HG03457 (cell line): ENCODE results near the gene CCDC102A.
"Not testable (repeated sequence)": the region's sequence is repeated elsewhere in the genome, so short reads cannot be mapped to it uniquely, and the experiment has no call there.

Source experiments
- ATAC-seq: cut with Tn5 transposase; IDR thresholded peaks from one replicate; pipeline ENCODE4 v1.9.1; 2021; ENCODE audit warnings: moderate number of reproducible peaks; ENCODE audit not compliant: unreplicated experiment

The CCDC102A gene

GRCh38 chr16:57536306-57537193 lies at the start of gene CCDC102A:
Gene CCDC102A, minus strand, starts transcription at chr16:57536571. Its CDS starts 7,394 bp downstream, at chr16:57529177.
- ATAC-seq = peak; percentile 4

- ATAC-seq = no peak
Observed at GRCh38 chr16:57585051-57585687, 48.8 kb upstream of the CCDC102A start.

GRCh38 chr16:57579361-57579665 lies 42.9 kb upstream of the CCDC102A start:
- ATAC-seq = no peak

- ATAC-seq = no peak
Observed at GRCh38 chr16:57578521-57579360, 42.4 kb upstream of the CCDC102A start.

GRCh38 chr16:57577691-57578224 lies 41.4 kb upstream of the CCDC102A start:
- ATAC-seq = no peak

- no peak for ATAC-seq
Observed at GRCh38 chr16:57577214-57577613, 40.8 kb upstream of the CCDC102A start.

GRCh38 chr16:57576429-57576870 lies 40.1 kb upstream of the CCDC102A start:
- ATAC-seq = peak; percentile 57

- ATAC-seq = no peak
Observed at GRCh38 chr16:57575468-57576277, 39.3 kb upstream of the CCDC102A start.

- no peak for ATAC-seq
Observed at GRCh38 chr16:57574646-57575467, 38.5 kb upstream of the CCDC102A start.

- no peak for ATAC-seq
Observed at GRCh38 chr16:57574086-57574485, 37.7 kb upstream of the CCDC102A start.

- no peak for ATAC-seq
Observed at GRCh38 chr16:57572978-57573728, 36.8 kb upstream of the CCDC102A start.

GRCh38 chr16:57571098-57571497 lies 34.7 kb upstream of the CCDC102A start:
- ATAC-seq = no peak

- ATAC-seq = no peak
Observed at GRCh38 chr16:57570301-57571070, 34.1 kb upstream of the CCDC102A start.

- ATAC-seq = no peak
Observed at GRCh38 chr16:57569306-57569946, 33.1 kb upstream of the CCDC102A start.

GRCh38 chr16:57568772-57569171 lies 32.4 kb upstream of the CCDC102A start:
- not testable (repeated sequence) for ATAC-seq

GRCh38 chr16:57568173-57568678 lies 31.9 kb upstream of the CCDC102A start:
- ATAC-seq = no peak

GRCh38 chr16:57567691-57568090 lies 31.3 kb upstream of the CCDC102A start:
- ATAC-seq = no peak
